ENCODE data around the gene CD9.

CD9 gene

DNA sequence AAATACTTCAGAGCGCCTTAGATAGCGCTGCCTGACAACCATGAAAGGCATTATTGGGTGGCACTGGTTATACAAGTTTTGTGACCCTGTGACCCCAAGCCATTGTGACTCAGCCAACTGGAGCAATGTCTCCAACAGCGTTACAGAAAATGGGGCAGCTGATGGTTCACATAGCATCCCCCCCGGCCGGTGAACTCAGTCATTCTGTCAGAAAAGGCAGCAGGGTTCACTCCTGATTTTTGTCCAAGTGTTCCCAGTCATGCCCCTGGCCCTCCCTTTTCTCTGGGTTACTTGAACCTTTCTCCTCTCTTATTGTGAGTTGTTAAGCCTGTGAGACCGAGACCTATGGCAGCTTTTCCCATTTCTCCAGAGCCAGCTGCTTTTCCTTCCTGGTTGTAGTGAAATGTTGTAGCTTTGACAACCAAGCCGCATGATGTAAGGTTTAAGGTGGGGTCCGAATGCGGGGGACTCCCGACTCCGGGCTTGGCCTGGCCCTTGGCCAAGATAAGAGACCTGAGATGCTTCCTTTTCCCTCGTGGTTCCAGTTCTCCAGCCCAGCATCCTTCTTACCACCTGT lies 22.0 kb downstream of the CD9 start:
- DNase-seq, result no peak

DNA sequence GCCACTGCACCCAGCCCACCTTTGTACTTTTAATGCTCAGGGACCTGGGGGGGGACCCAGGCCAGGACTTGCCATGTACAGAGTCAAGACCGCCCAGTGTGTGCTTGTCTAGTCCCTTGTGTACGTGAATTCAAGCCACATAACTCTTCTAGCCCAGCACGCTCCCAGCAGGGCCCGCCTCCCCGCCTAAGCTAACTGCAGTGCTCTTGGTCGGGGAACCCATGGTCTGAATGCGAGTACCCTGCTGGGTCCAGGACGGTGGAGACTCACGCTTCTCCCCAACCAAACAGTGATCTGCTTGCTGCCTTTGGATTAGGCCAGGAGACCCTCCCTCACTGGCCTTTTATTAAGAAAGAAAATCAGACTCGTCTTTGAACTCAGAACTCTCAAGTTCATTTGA lies 23.3 kb downstream of the CD9 start:
- no peak for DNase-seq

DNA sequence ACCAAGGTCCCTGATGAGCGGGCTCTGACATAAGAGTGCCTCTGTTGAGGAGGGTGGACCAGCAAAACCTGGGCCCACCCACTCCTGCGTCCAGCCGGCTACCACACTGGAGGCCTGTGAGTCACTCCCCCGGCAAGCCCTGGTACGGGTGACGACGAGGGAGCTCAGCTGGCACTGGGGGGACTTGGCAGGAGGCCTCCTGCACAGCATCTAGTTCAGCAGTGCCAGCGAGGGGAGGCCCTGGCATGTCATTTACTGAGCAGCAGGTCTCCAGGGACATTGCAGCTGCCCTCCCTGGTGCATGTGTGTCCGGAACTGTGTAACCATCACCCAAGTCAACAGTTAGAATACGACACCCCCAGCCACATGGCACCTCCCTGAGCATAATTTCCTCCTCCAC lies 24.4 kb downstream of the CD9 start:
- DNase-seq, result no peak

DNA sequence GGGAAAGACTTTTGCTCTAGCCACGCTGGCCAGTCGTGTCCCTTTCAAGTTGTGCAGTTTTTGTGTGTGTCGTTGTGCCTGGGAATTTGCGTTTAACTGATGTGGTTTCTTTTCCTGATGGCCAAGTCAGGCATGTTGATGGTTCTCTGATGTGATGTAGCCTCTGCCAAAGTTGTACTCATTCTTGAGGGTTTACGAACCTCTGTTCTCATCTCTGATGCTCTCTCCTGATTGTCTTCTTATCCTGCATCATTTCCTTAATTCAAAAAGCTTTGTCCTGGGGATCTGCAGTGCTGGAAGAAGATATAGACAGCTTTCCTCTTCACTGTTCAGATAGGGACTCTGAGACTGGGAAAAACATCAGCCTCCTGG lies 25.4 kb downstream of the CD9 start:
- no peak for DNase-seq

DNA sequence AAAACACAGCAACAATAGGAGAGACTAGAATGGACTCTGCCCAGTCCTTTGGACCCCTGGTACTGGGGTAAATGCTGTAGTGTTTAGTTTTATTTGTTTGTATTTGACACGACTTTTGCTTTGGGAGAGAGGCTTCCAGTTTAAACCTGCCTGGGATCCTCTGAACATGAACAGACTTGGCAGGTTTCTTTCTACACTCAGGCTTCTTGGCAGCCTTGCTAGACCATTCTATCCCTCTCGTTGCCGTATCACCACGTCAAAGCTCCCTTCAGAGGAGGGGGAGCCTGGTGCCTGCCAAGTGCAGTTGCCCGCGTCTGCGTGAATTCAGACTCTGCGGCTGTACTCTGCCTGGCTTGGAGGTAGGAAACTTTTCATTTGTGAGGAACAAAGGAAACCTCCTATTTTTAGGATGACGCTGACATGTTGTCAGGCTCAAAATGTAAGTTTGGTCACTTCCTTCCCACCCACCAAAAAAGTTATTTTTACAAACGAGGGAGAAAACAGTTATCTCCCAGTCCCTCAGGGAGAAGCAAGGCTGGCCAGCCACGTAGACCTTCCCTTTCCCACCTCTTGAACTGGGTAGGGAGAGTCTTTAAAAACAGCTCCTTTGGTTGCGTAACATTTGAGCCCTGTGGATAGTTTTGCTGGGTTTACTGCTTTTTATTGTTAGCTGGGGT lies 25.9 kb downstream of the CD9 start:
- no peak for DNase-seq

DNA sequence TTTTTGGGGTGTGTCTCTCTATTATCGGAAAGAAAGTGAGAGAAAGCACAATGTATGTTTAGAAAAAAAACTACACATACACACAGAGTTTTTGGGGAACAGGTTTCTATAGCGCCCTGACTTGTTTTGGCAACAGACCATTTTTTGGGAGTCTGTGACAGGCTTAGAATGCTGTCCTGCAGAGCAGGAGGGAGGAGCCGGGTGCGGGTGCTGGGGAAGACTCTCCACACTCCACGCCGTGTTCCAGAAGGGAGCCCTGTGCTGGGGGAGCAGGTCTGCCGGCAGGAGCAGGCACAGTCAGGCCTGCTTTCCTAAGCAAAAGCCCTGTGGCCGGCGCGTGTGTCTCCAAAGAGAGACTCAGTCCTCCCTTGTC lies 26.5 kb downstream of the CD9 start:
- no peak for DNase-seq

DNA sequence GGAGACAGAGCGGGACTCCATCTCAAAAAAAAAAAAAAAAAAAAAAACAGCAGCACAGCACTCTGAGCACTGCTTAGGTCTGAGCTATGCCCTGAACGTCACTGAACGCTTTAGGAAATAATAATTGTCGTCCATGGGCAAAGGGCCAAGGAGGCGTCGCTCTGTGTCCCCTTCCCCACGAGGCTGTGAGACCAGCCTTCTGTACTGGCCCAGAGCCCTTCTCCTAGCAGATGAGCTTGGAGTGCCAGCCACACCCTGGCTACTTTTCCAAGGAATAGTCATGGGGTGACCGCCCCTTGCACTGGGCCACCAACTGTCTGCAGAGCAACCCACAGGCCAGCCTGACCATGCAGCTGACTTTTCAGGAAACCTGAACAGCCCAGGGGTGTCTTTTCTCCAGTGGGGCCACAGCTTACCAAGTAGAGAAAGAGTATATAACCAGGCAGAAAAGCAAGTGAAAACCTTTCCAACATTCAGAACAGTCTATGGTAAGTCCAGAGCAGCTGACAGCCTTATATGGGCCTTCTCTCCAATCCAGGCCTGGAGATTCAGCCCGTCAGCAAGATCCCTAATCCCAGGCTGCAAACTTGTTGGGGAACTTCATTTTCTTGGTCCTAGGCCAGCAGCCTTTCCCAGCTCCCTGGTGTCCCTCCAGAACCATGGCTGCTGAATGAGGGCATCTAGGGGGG lies 28.5 kb downstream of the CD9 start:
- no peak for DNase-seq

DNA sequence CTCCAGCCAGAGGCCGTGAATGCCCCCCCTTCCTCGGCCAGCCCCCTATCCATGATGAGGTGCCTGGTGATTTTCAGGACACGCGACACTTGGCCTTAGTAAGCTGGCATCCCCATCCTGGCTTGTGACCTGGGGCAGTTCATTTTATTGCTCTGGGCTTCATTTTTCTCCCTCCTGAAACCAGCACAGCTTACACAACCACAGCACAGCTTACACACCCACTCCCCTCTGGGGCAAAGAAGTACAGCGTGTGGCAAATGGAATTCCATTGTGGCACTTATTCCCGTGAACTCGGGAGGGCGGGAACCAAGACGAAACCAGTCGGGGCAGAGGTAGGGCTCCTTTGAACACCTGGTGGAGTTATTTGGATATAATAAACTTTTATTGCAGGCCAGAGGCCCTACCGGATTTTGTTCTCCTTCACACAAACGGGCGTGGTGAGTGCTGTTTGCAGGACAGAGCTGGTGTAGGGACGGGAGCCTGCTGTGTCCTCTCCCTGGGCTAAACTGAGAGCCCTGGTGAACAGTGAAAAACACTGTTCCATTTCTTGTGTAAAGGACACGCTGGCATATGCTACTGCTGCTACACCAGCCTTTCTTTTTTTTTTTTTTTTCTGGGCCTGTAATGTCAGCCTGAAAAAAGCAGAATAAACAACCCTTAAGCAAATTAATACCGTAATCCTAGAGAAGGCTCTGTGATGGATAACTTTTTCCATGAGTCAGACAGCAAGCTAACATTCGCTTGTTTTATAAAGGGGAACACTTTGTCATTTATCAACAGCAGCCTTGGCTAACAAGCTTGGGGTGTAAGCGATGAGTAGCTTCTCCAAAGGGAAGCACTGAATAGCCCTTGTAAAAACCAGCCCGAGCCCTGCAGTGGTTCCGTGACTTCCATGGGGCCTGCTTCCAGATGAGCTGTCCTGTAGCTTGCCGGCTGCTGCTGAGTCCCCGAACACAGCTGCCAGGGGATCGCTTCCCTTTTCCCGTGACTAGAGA lies 29.3 kb downstream of the CD9 start:
- DNase-seq, result no peak

DNA sequence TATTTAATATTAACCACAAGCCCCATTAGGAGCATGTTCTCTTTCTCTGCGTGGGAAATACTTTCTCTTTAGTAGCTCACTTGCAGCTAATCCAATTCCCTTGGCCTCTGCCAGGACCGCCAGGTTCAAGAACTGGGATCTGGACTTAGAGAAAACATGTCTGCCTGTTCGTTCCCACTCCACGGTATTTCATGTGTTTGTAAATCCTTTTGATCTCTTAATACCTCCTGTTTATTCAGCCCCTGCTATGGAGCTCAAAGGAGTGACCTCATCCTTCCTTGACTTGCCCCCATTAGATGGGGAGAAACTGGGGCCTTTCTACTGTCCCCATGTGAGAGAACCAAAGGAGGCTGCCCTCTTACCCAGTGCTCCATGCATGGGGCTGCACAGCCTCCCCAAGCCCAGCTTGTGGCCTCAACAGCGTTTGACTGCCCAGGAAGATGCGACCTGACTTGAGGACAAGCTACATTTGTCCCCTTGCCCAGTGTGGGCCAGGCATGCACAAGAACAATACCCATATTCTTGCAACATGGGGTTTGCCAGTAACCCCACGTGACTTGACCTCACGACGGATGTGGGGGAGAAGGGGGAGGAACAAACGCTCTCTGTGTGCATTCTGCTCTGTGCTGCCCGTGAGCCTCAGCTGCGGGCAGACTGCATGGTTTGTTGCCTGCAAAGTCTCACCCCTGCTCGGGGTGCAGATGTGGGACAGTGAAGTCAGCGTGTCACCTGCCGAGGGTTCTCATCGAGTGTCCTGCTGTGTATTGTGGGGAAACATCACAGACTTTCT lies 30.3 kb downstream of the CD9 start:
- peak; percentile 37 for DNase-seq

DNA sequence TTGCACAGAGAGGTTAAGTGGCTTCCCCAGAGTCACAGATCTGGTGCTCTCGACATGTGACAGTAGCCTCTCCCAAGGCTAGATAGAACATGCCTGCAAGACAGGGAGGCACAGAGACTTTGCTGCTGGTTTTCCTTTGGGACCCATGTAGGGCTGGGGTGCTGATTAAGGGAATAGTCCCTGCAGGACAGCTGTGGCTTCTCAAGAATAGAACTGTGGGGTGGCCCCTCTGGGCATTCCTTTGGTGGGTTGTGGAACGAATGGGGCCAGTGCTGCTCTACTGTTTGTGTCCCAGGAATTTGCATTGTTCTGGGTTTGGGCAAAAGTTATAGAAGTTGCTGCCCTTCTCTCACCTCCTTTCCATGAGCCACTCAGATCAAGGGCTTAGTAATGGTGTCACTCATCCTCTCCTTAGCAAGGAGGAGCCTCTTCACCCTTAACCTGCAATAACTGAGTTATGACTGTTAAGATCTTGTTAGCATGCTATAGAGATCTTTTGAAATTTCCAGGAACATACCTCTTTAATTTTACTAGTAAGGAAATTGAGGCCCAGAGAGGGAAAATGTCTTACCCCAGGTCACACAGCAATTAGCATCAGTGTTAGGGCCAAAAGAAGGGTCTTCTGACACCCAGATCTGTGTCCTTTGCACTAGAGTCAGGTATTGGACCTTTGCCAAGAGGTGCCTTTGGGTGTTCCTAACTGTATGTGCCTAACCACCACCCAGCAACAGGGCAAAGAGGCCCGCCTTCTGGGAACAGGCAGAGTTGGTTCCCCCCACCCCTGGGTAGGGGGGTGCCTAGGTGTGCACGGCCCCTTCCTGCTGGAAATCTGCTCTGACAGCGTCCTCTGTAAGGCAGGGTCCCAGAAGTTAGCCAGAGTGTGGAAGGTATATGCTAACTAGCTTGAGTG lies 31.4 kb downstream of the CD9 start:
- DNase-seq, result no peak

DNA sequence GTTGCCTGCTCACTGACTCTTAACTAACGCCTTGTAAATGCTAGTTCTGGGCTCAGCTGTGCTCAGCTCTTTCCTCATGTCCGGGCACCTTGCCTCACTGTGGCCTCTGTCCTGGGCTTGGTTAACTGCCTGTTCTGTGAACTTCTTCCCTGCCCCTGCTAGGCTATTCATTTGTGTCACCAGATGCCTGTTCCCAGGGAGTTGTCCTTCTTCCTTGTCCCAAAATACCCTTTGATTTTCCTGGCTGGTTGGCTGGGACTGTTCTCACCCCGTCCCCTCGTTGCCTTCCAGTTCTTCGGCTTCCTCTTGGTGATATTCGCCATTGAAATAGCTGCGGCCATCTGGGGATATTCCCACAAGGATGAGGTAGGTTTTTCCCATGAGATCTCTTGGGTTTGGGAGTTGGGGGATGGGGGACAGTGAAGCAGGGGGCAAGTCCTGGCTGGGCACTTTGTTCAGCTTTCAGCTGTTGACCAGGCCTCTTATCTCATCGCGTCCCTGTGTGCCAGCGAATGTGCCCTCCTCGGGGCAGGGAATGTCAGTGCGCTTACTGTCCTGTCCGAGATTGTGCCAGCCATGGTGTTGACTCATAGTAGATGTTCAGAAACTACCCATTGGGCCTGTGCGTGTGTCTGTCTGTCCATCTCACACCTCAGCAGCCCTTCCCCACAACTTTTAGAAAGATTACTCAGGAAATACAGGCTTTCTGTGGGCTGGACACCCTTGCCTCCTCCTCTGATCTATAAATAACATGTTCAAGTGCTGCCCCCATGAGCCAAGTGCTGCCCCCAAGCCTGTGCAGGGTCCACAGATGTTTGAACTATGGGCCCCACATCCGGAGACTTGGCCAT lies 33.1 kb downstream of the CD9 start:
- DNase-seq, result no peak

DNA sequence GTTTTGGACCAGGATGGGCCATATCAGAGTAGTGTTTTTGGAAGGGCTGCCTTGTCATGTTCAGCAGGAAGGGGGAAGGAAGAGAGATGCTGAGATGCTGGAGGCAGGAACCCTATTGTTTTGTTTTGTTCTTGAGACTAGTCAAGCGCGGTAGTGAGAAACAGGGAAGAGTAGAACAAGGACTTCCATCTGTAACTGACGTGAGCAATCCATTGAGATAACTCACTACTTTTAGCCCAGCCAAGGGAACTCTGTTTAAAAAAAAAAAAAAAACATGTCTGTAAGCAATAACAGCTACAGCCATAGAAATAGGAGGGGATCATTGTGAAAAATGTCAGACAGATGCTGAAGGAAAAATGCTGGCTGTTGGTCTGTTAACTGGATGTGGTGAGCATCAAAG lies 34.0 kb downstream of the CD9 start:
- no peak for DNase-seq

DNA sequence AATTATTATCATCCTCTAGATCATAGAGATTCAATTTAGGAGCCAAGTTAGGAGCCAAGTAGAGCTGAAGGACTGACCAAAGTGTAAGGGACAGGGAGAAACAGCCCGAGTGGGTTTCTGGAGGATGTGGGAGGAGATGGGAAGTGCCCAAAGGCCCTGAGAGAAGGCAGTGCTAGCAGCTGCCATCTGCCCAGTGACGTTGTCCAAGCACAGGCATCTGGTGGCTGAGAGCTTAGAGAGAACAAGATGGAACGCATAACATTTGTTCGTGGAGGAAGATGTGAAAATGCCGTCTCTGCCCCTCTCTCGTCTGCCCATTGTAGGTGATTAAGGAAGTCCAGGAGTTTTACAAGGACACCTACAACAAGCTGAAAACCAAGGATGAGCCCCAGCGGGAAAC lies 34.7 kb downstream of the CD9 start:
- DNase-seq, result no peak

DNA sequence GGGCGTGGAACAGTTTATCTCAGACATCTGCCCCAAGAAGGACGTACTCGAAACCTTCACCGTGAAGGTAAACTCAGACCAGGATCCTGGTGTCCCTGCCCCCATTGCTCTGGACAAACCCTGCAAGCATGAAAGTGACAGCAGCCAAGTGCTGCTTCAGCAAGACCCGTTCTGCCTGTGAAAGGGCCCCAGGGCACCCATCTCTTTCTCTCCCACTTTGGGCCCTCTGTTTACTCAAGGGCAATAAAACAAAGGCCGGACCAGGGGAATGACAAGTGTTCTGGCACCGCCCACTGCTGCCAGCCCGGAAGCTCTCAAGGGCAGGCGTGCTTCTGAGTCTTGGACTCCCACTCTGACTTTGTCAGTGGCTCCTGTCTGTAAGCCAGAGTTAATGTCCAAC lies 35.3 kb downstream of the CD9 start:
- no peak for DNase-seq

DNA sequence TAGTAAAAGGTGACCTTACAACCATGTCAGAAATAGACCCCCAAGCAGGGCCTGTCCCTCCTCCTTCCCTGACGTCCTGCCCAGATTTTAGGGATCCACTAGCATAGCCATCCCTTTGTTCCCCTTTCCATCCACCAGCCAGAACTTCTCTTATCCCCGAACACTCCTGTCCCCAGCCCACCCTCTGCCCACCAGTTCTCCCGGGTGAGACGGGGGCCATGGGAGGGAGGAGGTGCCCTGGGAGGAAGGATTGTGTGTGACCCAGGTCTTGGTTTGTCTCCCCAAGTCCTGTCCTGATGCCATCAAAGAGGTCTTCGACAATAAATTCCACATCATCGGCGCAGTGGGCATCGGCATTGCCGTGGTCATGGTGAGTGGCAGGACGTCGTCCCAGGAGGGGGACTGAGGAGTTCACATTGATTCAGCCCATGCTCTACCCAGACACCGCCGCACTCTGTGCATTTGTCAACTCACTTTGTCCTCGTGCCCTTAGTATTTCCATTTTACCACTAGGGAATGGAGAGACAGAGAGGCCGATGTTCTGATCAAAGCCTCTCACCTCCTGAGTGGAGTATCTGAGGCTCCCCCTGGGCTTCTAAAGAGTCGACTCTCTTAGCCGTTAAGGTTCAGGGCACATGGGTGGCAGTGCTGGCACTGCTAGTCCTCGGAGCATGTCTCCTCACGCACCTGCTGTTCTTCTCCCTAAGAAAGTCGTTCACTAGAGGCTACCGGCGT lies 35.9 kb downstream of the CD9 start:
- DNase-seq, result no peak

DNA sequence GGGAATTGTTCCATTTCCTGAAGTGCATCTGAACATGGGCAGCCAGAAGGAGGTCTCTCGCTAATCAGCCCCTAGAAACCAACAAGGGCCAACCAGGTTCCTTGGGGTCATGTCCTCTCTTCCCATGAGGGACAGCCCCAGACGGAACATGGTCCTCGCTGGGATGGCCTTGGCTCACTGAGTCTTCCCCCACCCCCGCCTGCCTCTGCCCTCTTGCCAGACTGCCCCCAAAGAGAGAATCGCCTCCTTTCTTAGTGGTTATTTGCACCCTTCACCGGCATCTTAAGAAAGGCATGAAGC lies 36.4 kb downstream of the CD9 start:
- DNase-seq, result no peak

DNA sequence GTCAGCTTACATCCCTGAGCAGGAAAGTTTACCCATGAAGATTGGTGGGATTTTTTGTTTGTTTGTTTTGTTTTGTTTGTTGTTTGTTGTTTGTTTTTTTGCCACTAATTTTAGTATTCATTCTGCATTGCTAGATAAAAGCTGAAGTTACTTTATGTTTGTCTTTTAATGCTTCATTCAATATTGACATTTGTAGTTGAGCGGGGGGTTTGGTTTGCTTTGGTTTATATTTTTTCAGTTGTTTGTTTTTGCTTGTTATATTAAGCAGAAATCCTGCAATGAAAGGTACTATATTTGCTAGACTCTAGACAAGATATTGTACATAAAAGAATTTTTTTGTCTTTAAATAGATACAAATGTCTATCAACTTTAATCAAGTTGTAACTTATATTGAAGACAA lies 37.6 kb downstream of the CD9 start:
- DNase-seq, result no peak

DNA sequence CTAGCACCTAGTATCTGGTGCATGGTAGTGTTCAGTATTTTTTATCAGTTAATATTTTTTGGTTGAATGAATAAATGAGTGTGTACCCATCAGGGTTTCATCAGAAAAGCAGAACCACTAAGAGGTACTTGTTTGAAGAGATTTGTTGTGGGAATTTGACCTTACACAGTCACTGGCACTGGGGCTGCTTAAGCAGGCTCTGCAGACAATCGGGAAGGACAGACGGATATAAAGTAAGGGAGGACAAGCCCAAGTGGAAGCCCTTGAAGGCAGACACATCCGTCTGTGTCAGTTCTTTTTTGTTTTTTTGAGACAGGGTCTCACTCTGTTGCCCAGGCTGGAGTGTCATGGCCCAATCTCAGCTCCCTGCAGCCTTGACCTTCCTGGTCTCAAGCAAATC lies 38.7 kb downstream of the CD9 start:
- DNase-seq, result no peak

DNA sequence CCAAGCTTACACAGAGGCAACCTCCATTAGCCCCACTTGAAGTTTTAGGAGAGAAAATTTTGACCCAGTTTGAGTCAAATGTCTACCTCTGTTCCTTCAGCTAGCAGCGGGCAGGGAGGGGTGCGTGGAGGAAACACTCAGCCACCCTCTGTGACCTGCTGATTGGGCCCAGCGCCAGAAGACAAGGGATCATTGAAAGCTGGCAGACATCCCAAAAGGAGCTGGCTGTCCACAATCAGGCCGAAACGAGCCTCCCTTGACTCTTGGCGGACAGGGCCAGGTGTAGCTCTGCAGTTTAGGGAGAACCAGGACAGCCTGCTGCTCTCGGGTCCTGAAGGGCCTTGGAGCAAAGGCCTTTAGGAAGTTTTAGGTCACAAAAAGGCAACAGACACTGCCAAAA lies 41.3 kb downstream of the CD9 start:
- DNase-seq, result no peak

DNA sequence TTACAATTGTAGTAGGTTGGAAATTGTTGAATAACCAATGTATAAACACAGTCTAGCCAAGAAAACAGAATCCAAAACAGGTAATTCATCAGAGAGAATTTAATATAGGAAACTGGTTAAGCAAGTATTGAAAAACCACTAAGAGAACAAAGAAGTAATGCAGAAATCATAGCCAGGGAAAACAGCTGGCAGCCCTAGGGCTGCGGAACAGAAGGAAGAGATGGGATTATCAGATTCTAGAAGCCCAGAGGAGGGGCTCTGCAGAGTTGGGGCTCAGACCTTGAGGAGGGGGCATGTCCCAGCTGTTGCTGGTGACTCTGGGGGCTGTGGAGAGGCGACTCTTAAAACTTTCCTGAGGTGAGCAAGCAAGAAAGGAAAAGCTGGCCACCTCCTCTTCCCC lies 49.4 kb downstream of the CD9 start:
- DNase-seq, result no peak

All from stimulated activated CD4-positive, alpha-beta T cell treated with anti-CD3 and anti-CD28 coated beads, Interleukin-12 subunit alpha, Interleukin-12 subunit beta, amount 100 ng/mL, for 4 hours (primary cell).